Liver (tissue), 9 donors: ENCODE results near the gene MLLT6. TPM values are rescaled to one million over a fixed set of nuclear protein-coding genes. Genes with fewer than 3 reads are reported as not detected.

Source experiments
- DNase-seq: peaks from one replicate; pipeline ENCODE4 v3.0.0-alpha.2; 2017; ENCODE audit warnings: low spot score
- H3K27ac ChIP-seq, 2 donors: one replicate each; pipeline ENCODE4 v1.7.0; 2013; ENCODE audit warnings: inconsistent platforms in 2 of 2, low read length in 2 of 2, control low read depth in 1 of 2, low read depth in 1 of 2, mild to moderate bottlenecking in 1 of 2
- H3K27me3 ChIP-seq, 4 donors: one replicate each; pipeline versions ENCODE4 v1.6.1 to v1.7.0; 2013; ENCODE audit warnings: low read length in 3 of 4, inconsistent platforms in 1 of 4, mild to moderate bottlenecking in 1 of 4, moderate library complexity in 1 of 4; ENCODE audit not compliant: control insufficient read depth in 4 of 4, insufficient read depth in 4 of 4
- H3K36me3 ChIP-seq, 4 donors: one replicate each; pipeline versions ENCODE4 v1.6.1 to v1.7.0; 2013; ENCODE audit warnings: low read length in 3 of 4, mild to moderate bottlenecking in 3 of 4, low read depth in 1 of 4, moderate library complexity in 1 of 4; ENCODE audit not compliant: control insufficient read depth in 4 of 4, insufficient read depth in 3 of 4
- H3K4me1 ChIP-seq, 4 donors: one replicate each; pipeline versions ENCODE4 v1.6.1 to v1.7.0; 2013; ENCODE audit warnings: low read length in 3 of 4, mild to moderate bottlenecking in 3 of 4, moderate library complexity in 1 of 4; ENCODE audit not compliant: control insufficient read depth in 4 of 4, insufficient read depth in 4 of 4
- H3K4me3 ChIP-seq, 3 donors: one replicate each; pipeline versions ENCODE4 v1.6.1 to v1.7.0; 2013; ENCODE audit warnings: low read length in 3 of 3, control low read depth in 1 of 3, low read depth in 1 of 3, mild to moderate bottlenecking in 1 of 3
- H3K9ac ChIP-seq, 2 donors: one replicate each; pipeline ENCODE4 v1.7.0; 2013; ENCODE audit warnings: low read length in 2 of 2, mild to moderate bottlenecking in 2 of 2, moderate library complexity in 2 of 2, control low read depth in 1 of 2, low read depth in 1 of 2
- H3K9me3 ChIP-seq, 4 donors: one replicate each; pipeline versions ENCODE4 v1.6.1 to v1.7.0; 2013; ENCODE audit warnings: low read length in 3 of 4; ENCODE audit not compliant: control insufficient read depth in 4 of 4
- EGR1 ChIP-seq, 2 donors: IDR thresholded peaks; 2 replicates each; pipeline ENCODE4 v1.6.1; 2016 to 2018; ENCODE audit warnings: antibody characterized with exemption in 2 of 2, low read depth in 2 of 2
- FOXA1 ChIP-seq: IDR thresholded peaks from 2 replicates; pipeline ENCODE4 v1.6.1; 2016; ENCODE audit warnings: antibody characterized with exemption
- FOXA2 ChIP-seq: IDR thresholded peaks from 2 replicates; pipeline ENCODE4 v1.6.1; 2016; ENCODE audit warnings: antibody characterized with exemption
- HNF4A ChIP-seq, 2 donors: conservative IDR thresholded peaks; 2 replicates each; pipeline ENCODE4 v1.6.1; 2016; ENCODE audit warnings: antibody characterized with exemption in 2 of 2, mild to moderate bottlenecking in 2 of 2
- HNF4G ChIP-seq: IDR thresholded peaks from 2 replicates; pipeline ENCODE4 v1.6.1; 2016; ENCODE audit warnings: antibody characterized with exemption
- JUND ChIP-seq, 2 donors: IDR thresholded peaks; 2 replicates each; pipeline ENCODE4 v1.6.1; 2016; ENCODE audit warnings: antibody characterized with exemption in 2 of 2
- NR2F2 ChIP-seq: IDR thresholded peaks from 2 replicates; pipeline ENCODE4 v1.6.1; 2016; ENCODE audit warnings: antibody characterized with exemption
- RAD21 ChIP-seq, 2 donors: IDR thresholded peaks; 2 replicates each; pipeline ENCODE4 v1.6.1; 2016; ENCODE audit warnings: antibody characterized with exemption in 2 of 2, mild to moderate bottlenecking in 2 of 2
- RXRA ChIP-seq, 2 donors: IDR thresholded peaks; 2 replicates each; pipeline ENCODE4 v1.6.1; 2017 to 2018; ENCODE audit warnings: antibody characterized with exemption in 2 of 2, mild to moderate bottlenecking in 1 of 2
- SP1 ChIP-seq: IDR thresholded peaks from 2 replicates; pipeline ENCODE4 v1.6.1; 2018; ENCODE audit warnings: antibody characterized with exemption, mild to moderate bottlenecking
- TAF1 ChIP-seq: conservative IDR thresholded peaks from 2 replicates; pipeline ENCODE4 v1.6.1; 2016; ENCODE audit warnings: antibody characterized with exemption, mild to moderate bottlenecking
- YY1 ChIP-seq: IDR thresholded peaks from 2 replicates; pipeline ENCODE4 v1.6.1; 2016; ENCODE audit warnings: antibody characterized with exemption, mild to moderate bottlenecking
- WGBS: extraction: QIAGEN DNeasy Blood & Tissue Kit; methylation state at CpG from one replicate; pipeline ENCODE4 v1.1.7; 2013; 5-methylcytosine and 5-hydroxymethylcytosine counted together
- polyA plus RNA-seq, 2 donors: library from polyadenylated mRNA; stranded (reverse) in 1 of 2; unstranded in 1 of 2; fragments of 200-250 nt in 1 of 2; fragments of >200 nt in 1 of 2; fragmentation: Nextera tagmentation in 1 of 2; extraction: Ambion mirVana in 1 of 2; gene quantifications; one replicate each; pipeline versions ENCODE4 v1.2.1 to v1.2.3, GENCODE V29; 2013 to 2015
- total RNA-seq, 2 donors: library from RNA; depleted of rRNA; stranded (reverse); fragments of >200 nt; gene quantifications; one replicate each; pipeline ENCODE4 v1.2.3, GENCODE V29; 2014
- TF ChIP-seq, protein P1 (sequence below): IDR thresholded peaks from 2 replicates; pipeline ENCODE4 v1.6.1; 2016; ENCODE audit warnings: antibody characterized with exemption
- TF ChIP-seq, protein P2 (sequence below): IDR thresholded peaks from 2 replicates; pipeline ENCODE4 v1.6.1; 2016; ENCODE audit warnings: antibody characterized with exemption, mild to moderate bottlenecking
- TF ChIP-seq, protein P3 (sequence below): IDR thresholded peaks from 2 replicates; pipeline ENCODE4 v1.6.1; 2016; ENCODE audit warnings: antibody characterized with exemption
- TF ChIP-seq, protein P4 (sequence below): IDR thresholded peaks from 2 replicates; pipeline ENCODE4 v1.6.1; 2016; ENCODE audit warnings: antibody characterized with exemption
- donor health status: healthy.
- donor health status: healthy.
- donor health status: healthy.
- donor health status: healthy.
- donor health status: healthy.

MLLT6 gene
- total and polyA plus RNA-seq, 4 donors = 3.3 to 22.8 (median 8.1) TPM

DNA sequence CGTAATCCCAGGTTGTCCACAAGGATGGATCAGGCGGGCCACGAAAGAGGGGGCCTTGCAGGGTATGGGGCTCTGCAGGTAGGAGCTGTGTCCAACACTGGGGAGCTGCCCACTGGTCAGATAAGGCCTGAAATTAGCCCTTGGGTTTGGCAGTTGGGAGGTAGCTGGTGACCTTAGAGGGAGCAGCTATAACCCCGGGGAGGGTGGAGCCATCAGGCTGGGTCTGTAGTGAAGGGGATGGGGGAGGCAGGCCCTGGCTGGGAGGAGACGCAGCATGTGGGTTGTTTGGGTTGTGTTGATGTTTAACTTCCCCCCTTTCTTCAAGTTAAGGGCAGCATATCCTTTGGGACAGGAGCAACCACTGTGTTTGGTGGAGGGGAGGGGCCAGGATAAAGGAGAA, 5.9 kb downstream of the MLLT6 start:
- H3K4me3 ChIP-seq = no peak overlapping the region
- H3K4me1 ChIP-seq = peaks cover 0 to 11% (median 4%) of the 10 kb centered on the region in 4 donors
- no peaks in the 10 kb centered on the region for H3K27me3 ChIP-seq
- TF ChIP-seq, protein P1, sequence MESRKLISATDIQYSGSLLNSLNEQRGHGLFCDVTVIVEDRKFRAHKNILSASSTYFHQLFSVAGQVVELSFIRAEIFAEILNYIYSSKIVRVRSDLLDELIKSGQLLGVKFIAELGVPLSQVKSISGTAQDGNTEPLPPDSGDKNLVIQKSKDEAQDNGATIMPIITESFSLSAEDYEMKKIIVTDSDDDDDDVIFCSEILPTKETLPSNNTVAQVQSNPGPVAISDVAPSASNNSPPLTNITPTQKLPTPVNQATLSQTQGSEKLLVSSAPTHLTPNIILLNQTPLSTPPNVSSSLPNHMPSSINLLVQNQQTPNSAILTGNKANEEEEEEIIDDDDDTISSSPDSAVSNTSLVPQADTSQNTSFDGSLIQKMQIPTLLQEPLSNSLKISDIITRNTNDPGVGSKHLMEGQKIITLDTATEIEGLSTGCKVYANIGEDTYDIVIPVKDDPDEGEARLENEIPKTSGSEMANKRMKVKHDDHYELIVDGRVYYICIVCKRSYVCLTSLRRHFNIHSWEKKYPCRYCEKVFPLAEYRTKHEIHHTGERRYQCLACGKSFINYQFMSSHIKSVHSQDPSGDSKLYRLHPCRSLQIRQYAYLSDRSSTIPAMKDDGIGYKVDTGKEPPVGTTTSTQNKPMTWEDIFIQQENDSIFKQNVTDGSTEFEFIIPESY = no peak
- TF ChIP-seq, protein P2, sequence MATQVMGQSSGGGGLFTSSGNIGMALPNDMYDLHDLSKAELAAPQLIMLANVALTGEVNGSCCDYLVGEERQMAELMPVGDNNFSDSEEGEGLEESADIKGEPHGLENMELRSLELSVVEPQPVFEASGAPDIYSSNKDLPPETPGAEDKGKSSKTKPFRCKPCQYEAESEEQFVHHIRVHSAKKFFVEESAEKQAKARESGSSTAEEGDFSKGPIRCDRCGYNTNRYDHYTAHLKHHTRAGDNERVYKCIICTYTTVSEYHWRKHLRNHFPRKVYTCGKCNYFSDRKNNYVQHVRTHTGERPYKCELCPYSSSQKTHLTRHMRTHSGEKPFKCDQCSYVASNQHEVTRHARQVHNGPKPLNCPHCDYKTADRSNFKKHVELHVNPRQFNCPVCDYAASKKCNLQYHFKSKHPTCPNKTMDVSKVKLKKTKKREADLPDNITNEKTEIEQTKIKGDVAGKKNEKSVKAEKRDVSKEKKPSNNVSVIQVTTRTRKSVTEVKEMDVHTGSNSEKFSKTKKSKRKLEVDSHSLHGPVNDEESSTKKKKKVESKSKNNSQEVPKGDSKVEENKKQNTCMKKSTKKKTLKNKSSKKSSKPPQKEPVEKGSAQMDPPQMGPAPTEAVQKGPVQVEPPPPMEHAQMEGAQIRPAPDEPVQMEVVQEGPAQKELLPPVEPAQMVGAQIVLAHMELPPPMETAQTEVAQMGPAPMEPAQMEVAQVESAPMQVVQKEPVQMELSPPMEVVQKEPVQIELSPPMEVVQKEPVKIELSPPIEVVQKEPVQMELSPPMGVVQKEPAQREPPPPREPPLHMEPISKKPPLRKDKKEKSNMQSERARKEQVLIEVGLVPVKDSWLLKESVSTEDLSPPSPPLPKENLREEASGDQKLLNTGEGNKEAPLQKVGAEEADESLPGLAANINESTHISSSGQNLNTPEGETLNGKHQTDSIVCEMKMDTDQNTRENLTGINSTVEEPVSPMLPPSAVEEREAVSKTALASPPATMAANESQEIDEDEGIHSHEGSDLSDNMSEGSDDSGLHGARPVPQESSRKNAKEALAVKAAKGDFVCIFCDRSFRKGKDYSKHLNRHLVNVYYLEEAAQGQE = no peak
- TF ChIP-seq RAD21 (IDR thresholded peaks at IDR 0.05) (no peak), FOXA2 (no peak), RXRA (IDR thresholded peaks at IDR 0.05) (no peak), HNF4A (conservative IDR thresholded peaks at IDR 0.05) (no peak), YY1 (no peak), TAF1 (no peak), SP1 (no peak), JUND (IDR thresholded peaks at IDR 0.05) (no peak), FOXA1 (no peak), EGR1 (IDR thresholded peaks at IDR 0.05; ENCODE audit: low read depth in 2 of 2) (no peak)
- TF ChIP-seq, protein P3, sequence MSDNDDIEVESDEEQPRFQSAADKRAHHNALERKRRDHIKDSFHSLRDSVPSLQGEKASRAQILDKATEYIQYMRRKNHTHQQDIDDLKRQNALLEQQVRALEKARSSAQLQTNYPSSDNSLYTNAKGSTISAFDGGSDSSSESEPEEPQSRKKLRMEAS = no peak
- TF ChIP-seq, protein P4, sequence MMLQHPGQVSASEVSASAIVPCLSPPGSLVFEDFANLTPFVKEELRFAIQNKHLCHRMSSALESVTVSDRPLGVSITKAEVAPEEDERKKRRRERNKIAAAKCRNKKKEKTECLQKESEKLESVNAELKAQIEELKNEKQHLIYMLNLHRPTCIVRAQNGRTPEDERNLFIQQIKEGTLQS = no peak
- no peak for DNase-seq
- WGBS = 86% methylated on average over 5 of the region's 5 CpGs
- peaks cover 6 to 37% (median 12%) of the 10 kb centered on the region in 4 donors for H3K36me3 ChIP-seq
- no peaks in the 10 kb centered on the region for H3K9me3 ChIP-seq
- H3K9ac ChIP-seq = no peak overlapping the region
- no peak overlapping the region for H3K27ac ChIP-seq

DNA sequence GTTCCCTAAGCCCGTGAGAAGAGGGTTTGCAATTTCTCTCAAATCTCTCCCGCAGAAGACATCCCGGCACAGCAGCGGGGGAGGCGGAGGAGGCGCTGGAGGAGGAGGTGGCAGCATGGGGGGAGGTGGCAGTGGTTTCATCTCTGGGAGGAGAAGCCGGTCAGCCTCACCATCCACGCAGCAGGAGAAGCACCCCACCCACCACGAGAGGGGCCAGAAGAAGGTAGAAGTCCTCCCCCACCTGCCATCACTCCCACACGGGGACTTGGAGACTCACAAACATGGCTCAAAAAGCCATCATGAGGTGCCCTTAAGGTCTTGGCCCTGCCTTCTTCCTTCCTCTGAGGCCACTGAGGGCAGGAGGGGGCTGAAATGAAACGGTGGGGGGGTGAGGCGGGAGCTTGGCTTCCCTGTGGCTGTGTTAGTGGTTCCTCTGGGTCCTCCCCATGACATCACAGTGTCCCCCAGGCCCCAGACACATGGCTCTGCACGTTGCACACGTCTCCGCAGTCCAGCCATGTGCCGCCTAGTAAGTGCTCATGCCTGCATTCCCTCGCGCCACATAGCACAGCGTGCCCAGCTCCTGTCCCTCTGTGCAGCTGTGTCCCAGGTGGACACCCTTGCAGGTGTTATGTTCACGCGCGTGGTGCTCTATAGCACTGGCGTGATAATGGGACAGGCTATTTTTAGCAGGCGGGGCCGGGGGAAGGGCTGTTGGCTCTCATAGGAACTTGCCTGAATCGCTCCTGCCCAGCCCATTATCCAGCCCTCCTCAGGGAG, 6.9 kb downstream of the MLLT6 start:
- Histone ChIP-seq H3K9me3 (no peaks in the 10 kb centered on the region), H3K36me3 (peaks cover 6 to 45% (median 13%) of the 10 kb centered on the region in 4 donors), H3K4me3 (no peak overlapping the region), H3K27me3 (no peaks in the 10 kb centered on the region), H3K9ac (no peak overlapping the region), H3K27ac (no peak overlapping the region), H3K4me1 (peaks cover 0 to 5% (median 0%) of the 10 kb centered on the region in 4 donors)
- WGBS = 85% methylated on average over 26 of the region's 26 CpGs
- DNase-seq = no peak
- no peak for TF ChIP-seq HNF4A (conservative IDR thresholded peaks at IDR 0.05)
- no peak for TF ChIP-seq HNF4G
- TF ChIP-seq NR2F2 = no peak
